ENCODE measurements around the gene P3H3.

DNA sequence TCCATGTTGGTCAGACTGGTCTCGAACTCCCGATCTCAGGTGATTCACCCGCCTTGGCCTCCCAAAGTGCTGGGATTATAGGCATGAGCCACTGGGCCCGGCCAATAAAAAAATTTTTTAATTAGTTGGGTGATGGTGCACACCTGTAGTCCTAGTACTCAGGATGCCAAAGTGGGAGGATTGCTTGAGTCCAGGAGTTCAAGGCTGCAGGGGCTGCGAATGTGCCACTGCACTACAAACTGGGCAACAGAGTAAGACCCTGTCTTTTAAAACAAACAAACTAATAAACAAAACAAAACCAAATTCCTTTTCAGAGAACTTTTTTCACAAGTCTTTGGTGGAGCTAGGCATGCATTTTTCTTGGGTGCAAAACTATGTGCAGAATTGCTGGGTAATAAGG, 55.0 kb downstream of the P3H3 start:
- TF ChIP-seq, protein P1, sequence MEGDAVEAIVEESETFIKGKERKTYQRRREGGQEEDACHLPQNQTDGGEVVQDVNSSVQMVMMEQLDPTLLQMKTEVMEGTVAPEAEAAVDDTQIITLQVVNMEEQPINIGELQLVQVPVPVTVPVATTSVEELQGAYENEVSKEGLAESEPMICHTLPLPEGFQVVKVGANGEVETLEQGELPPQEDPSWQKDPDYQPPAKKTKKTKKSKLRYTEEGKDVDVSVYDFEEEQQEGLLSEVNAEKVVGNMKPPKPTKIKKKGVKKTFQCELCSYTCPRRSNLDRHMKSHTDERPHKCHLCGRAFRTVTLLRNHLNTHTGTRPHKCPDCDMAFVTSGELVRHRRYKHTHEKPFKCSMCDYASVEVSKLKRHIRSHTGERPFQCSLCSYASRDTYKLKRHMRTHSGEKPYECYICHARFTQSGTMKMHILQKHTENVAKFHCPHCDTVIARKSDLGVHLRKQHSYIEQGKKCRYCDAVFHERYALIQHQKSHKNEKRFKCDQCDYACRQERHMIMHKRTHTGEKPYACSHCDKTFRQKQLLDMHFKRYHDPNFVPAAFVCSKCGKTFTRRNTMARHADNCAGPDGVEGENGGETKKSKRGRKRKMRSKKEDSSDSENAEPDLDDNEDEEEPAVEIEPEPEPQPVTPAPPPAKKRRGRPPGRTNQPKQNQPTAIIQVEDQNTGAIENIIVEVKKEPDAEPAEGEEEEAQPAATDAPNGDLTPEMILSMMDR (conservative IDR thresholded peaks at IDR 0.05; ENCODE audit: low read depth in 2 of 2), result no peak
- TF ChIP-seq EZH2 (IDR thresholded peaks at IDR 0.05; ENCODE audit: low read depth, unreplicated experiment) (no peak), NANOG (IDR thresholded peaks at IDR 0.05; ENCODE audit: borderline replicate concordance) (no peak), POLR2AphosphoS5 (IDR thresholded peaks at IDR 0.05; ENCODE audit: low read depth) (no peak), EZH2phosphoT487 (IDR thresholded peaks at IDR 0.05; ENCODE audit: unreplicated experiment) (no peak), JUNB (IDR thresholded peaks at IDR 0.05; ENCODE audit: unreplicated experiment) (no peak), STAT1 (IDR thresholded peaks at IDR 0.05; ENCODE audit: unreplicated experiment) (no peak), CREB1 (CRISPR knock-in tag; IDR thresholded peaks at IDR 0.05; ENCODE audit: low read depth) (no peak), ZNF331 (CRISPR knock-in tag; IDR thresholded peaks at IDR 0.05; ENCODE audit: low read depth) (no peak)
- TF ChIP-seq, protein P2, sequence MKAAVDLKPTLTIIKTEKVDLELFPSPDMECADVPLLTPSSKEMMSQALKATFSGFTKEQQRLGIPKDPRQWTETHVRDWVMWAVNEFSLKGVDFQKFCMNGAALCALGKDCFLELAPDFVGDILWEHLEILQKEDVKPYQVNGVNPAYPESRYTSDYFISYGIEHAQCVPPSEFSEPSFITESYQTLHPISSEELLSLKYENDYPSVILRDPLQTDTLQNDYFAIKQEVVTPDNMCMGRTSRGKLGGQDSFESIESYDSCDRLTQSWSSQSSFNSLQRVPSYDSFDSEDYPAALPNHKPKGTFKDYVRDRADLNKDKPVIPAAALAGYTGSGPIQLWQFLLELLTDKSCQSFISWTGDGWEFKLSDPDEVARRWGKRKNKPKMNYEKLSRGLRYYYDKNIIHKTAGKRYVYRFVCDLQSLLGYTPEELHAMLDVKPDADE (IDR thresholded peaks at IDR 0.05), result no peak
